Jurkat, Clone E6-1 (cell line): ENCODE measurements around the gene IL4. TPM values are rescaled to one million over a fixed set of nuclear protein-coding genes. Genes with fewer than 3 reads are reported as not detected.
"Not testable (repeated sequence)": the region's sequence is repeated elsewhere in the genome, so short reads cannot be mapped to it uniquely, and the experiment has no call there.

Experiments
- DNase-seq: peaks from one replicate; pipeline ENCODE4 v3.0.0-alpha.2; 2011; ENCODE audit warnings: low read depth, low spot score
- H3K4me3 ChIP-seq: 2 replicates; pipeline ENCODE4 v1.5.1; 2011; ENCODE audit warnings: mild to moderate bottlenecking, low read length, control low read depth, moderate library complexity
- polyA plus RNA-seq: library from polyadenylated mRNA; unstranded; fragments of >200 nt; gene quantifications from one replicate; pipeline ENCODE4 v1.2.1, GENCODE V29; 2012; ENCODE audit warnings: missing spikeins; ENCODE audit not compliant: insufficient read length, insufficient read depth

Gene IL4
- polyA plus RNA-seq: not detected

DNA sequence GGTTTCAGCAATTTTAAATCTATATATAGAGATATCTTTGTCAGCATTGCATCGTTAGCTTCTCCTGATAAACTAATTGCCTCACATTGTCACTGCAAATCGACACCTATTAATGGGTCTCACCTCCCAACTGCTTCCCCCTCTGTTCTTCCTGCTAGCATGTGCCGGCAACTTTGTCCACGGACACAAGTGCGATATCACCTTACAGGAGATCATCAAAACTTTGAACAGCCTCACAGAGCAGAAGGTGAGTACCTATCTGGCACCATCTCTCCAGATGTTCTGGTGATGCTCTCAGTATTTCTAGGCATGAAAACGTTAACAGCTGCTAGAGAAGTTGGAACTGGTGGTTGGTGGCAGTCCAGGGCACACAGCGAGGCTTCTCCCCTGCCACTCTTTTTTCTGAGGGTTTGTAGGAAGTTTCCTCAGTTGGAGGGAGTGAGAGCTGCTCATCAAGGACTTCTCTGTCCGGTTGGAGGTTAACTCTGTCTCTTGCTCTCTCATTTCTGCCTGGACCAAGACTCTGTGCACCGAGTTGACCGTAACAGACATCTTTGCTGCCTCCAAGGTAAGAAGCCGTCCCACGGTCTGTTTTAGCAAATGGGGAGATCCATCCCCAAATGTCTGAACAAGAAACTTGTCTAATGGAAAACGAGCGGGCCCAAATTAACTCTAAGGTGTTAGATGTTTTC lies at the start of gene IL4:
Gene IL4, plus strand, starts transcription at position 51 of the 692 bp plus-strand sequence. Its CDS starts 62 bp downstream, at position 113.
- no peak within 1 kb of the TSS for H3K4me3 ChIP-seq
- no peak for DNase-seq

DNA sequence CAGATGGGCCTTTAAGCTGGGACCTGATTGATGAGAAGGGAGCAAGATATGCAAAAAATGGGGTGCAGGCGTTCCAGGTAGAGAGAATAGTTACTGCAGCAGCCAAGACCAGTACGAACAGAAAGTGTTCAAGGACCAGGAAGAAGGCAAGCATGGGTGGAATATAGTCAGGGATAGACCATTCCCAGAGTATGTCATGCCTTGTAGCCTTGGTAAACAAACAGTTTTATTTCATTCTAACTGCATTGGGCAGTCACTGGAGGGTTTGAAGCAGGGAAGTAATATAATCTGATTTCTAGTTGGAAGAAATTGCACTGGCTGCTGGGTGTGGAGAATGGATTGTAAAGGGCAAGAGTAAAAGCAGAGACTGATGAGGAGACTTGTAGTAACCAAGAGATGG lies 46.3 kb upstream of the IL4 start:
- no peak for DNase-seq
- no peak overlapping the region for H3K4me3 ChIP-seq

DNA sequence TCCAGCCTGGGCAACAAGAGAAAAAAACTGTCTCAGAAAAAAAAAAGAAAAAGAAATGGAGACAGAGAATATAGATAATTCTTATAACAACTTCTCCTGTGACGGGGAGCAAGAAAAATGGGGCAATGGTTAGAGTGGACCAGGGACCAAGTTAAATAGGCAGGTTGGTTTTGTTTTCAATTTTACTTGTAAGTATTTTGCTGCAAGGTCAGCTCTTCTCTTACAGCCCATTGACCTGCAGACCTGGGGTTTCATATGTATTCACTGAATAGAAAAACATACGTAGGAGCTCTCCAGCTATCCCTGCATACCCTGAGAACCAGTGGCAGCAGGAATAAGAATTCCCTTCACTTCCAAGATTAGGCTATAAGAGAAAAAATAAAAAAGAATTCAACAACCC lies 45.0 kb upstream of the IL4 start:
- DNase-seq: no peak

DNA sequence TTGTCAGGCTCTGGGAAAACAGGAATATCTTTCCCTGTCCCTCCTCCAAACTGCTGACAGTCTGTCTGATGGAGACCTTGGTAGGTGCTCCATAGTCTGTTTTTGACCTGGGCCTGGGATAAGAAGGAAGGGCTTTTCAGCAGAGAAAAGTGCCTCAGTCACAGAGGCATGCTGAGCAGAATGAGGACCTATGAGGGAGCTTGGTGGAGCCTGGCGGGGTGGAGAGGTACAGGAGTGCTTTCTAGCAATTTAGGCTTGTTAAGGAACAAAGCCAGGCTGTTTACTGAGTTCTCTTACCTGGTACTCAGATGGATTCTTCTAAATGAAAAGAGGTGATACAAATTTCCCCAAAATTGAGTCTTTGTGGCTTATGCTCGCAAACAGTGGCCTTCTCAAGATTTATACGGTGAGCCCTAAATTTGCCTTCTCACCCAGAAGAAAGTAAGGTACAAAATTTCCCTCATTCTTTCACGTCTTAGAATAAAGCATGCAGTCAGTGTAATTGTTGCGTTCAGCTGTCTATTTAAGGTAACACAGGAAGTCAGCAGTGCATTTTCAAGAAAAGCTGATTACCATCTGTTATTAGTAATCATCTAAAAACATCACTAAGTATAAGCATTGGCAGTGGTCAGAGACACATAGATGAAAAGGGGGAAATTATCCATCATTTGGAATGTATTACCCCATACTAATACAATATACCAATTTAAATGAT lies 44.4 kb upstream of the IL4 start:
- DNase-seq: no peak
- H3K4me3 ChIP-seq: no peak overlapping the region

More for the DNA sequence above, 45.0 kb upstream of the IL4 start:
- no peak overlapping the region for H3K4me3 ChIP-seq

DNA sequence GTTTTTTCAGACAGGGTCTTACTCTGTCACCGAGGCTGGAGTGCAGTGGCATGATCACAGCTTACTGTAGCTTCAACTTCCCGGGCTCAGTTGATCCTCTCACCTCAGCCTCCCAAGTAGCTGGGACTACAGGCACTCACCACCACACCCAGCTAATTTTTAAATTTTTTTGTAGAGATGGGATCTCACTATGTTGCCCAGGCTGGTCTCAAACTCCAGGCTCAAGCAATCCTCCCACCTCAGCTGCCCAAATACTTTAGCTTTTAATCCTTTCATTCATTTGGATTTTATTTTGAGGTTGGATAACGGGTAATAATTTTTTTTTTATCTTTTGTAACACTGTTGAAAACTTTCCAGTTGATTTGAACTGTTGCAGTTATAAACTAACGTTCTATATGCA lies 40.2 kb upstream of the IL4 start:
- not testable (repeated sequence) for DNase-seq, H3K4me3 ChIP-seq

DNA sequence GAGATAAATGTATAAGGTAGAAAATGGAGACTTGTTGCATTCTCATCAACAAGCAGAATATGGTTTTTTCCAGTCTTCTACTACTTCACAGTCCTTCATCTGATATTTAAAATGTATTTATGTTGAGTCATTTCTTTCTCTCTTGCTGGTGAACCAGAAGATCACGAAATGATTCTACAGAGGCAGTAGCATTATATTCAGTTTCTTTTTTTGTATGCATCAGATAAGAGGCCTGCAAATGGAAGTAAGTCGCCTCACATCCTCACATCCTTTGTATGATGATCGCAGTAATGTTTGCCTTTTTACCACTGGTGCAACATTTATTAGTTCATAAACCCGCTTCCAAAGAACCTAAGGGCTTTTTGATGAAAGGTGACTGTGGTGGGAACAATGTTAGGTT lies 37.9 kb upstream of the IL4 start:
- no peak for DNase-seq
- H3K4me3 ChIP-seq: no peak overlapping the region

DNA sequence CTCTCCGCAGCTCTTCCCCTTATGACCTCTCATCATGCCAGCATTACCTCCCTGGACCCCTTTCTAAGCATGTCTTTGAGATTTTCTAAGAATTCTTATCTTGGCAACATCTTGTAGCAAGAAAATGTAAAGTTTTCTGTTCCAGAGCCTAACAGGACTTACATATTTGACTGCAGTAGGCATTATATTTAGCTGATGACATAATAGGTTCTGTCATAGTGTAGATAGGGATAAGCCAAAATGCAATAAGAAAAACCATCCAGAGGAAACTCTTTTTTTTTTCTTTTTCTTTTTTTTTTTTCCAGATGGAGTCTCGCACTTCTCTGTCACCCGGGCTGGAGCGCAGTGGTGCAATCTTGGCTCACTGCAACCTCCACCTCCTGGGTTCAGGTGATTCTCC lies 36.5 kb upstream of the IL4 start:
- no peak overlapping the region for H3K4me3 ChIP-seq
- DNase-seq: no peak

DNA sequence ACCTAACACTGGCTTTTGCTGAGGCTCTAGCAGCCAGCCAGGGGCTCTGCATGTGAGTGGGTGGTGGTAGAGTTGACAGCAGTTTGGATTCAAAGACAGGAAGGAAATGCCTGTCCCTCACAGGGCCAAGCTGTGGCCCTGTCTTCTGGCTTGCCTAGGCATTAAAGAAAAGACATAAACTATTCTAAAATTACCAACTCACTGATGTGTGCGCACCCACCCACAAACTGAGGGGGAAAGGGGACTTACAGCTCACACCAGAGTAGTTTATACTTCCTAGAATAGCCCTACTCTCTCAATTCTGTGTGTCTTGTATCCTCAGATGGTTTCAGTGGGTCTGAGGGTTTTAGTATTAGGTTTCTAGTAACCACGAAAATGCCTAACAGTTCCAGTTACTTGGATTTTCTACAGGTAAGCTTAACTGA lies 34.1 kb upstream of the IL4 start:
- DNase-seq: peak; percentile 20

DNA sequence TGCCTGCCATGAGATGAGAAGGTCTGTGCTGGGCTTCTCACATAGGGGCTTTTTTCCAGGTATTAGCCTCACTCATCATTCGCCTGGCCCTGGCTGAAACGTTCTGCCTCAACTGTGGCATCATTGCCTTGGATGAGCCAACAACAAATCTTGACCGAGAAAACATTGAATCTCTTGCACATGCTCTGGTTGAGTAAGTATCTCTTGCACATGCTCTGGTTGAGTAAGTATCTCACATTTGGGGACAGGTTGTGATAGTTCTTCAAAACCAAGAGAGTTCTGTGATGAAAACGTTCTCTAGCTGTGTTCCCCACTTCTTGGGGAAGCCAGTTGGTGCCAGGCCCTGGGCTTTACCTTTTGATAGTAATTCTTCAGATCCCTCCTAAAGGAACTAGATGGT lies 33.2 kb upstream of the IL4 start:
- no peak for DNase-seq
- no peak overlapping the region for H3K4me3 ChIP-seq

More for the DNA sequence above, 34.1 kb upstream of the IL4 start:
- H3K4me3 ChIP-seq: no peak overlapping the region

DNA sequence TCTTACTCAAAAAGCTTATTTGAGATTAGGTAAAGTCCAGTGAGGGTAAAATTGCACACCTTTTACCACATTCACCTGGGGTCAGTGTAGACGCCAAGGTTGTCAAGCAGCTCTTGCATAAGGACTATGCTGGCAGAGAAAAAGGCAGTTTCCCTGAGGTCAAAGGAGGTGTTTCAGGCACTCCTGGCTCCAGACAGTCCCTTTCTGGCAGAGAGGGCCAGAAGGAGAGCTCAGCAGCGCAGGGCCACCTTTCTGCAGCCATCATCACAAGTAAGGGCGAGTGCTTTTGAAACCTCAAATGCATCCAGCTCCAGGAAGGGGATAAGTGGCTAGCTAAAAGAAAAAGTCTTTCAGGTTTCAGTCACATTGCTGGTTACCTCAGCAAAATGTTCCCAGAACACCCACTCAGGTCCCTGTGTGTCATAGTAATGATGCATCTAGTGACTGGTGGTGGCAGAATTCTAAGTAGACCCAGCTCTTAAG lies 32.5 kb upstream of the IL4 start:
- DNase-seq: no peak
- H3K4me3 ChIP-seq: no peak overlapping the region

DNA sequence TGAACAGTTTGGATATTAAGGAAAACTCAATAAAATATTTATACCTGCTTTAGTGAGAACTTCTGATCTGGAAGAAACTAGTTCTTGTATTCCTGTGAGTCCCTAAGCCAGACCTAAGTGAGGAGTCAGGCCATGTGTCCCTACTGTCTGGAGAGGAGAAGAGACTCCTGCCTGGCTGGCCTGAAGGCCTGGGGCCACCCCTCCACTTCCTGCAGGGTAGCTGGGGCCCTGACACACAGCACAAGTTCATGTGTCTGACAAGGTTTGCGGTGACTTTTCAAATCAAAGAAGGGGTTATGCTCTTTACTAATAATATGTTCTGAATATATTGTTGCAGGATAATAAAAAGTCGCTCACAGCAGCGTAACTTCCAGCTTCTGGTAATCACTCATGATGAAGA lies 31.9 kb upstream of the IL4 start:
- H3K4me3 ChIP-seq: no peak overlapping the region

DNA sequence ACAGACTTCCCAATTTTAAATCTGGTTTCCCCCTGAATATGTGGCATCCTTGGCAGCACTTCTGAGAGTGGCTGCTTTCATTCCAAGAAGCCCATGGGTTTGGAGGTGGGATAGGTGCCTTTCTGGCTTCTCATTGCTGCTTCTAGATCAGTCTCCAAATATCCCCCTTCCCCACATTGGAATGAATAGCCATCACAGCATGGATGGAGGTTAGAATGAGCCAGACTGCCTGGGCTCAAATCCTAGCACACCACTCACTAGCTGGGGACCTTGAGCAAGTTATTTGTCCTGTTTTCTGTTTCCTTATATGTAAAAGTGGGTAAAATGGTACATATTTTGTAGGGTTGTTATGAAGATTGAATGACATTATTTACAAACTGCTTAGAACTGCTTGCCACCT lies 29.6 kb upstream of the IL4 start:
- DNase-seq: no peak
- H3K4me3 ChIP-seq: no peak overlapping the region

More for the DNA sequence above, 31.9 kb upstream of the IL4 start:
- no peak for DNase-seq

DNA sequence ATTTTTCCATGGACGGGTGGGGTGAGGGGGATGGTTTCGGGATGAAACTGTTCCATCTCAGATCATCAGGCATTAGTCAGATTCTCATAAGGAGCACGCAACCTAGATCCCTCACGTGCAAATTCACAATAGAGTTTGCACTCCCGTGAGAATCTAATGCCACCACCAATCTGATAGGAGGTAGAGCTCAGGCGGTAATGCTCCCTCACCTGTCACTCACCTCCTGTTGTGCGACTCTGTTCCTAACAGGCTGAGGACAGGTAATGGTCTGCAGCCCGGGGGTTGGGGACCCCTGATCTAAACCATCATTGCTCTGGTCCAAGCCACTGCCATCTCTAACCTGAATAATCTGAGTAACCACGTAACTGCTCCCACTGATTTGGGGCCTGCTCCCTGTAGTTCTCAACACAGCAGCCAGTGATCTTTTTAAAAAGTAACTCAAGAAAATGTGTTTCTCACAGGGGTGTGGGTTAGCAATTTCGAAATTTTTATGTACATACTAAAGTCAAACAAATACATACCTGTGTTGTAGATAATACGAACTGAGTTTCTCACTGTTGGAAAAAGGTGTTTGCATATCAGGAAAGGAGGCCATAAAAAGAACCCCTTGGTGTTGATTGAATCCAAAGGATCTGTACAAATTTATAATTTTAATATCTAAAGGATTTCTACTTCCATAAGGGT lies 27.1 kb upstream of the IL4 start:
- DNase-seq: no peak
- no peak overlapping the region for H3K4me3 ChIP-seq

DNA sequence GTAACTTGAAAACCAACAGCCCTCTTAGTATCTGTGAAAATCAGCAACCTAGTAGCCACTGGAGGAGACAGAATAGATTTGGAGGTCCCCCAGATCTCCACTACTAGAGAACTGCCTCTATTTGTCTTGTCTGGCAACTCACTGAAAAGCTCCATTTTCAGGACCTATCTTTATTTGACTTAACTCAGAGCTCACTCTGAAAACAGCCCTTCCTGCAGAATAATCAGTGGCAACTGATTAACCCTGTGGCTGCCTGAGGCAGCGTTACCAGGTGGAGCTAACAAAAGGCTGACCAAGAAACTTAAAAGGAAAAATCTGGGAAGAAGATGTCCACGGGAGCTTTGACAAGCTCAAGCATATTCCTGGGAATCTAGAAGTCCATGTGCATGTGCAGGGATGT lies 26.3 kb upstream of the IL4 start:
- no peak for DNase-seq
- no peak overlapping the region for H3K4me3 ChIP-seq

DNA sequence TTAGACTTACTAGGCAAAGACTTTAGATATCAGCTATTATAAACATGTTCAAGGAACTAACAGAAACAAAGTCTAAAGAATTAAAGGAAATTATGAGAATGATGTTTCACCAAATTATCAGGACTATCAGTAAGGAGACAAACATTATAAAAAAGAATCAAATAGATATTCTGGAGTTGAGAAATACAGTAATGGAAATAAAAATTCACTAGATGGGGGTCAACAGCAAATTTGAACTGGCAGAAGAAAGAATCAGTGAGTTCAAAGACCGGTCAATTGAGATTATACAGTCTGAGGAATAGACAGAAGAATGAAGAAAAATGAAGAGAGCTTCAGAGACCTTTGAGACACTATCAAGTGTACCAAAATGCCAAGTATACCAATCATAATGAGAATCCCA lies 25.4 kb upstream of the IL4 start:
- DNase-seq: no peak
- no peak overlapping the region for H3K4me3 ChIP-seq

DNA sequence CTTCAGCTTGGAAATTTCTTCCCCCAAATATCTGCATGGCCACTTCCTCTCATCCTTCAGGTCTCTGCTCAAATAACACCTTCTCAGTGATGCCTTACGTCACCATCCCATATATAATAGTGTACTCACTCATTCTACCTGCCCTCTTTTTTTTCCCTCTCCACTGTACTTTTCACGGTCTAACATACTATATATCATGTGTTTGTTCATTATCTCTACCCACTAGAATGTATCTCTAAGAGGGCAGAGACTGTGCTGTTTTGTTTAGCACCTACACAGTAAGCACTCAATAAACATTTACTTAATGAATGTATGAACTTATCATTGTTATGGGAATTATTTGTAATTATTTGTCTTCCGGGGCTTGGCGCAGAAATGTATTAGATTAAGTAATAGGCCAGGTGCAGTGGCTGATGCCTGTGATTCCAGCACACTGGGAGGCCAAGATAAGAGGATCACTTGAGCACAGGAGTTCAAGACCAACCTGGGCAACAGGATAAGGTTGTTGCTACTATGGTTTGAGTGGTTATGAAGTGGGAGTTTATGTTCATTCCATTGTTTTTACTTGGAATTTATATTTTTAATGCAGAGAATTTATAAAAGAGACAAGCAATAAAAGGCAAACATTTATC lies 21.8 kb upstream of the IL4 start:
- DNase-seq: no peak
- no peak overlapping the region for H3K4me3 ChIP-seq

DNA sequence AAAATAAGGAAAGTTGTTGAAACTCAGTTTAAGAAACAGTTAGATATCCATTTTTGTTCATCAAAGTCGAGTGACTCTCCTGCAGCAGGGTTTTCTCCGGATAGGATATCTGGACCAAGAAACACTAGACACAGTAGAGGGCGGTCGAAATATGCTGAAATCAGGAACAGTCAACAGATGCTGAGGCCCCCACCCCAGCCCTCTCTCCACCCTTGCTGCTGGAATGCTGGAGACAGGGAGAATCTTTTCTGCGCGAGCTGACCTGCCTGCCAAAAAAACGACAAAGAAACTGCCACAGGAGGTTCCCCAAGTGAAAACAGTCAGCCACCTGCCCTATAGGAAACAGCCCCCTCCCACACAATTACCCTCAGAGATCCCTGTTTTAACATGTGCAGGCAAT lies 20.1 kb upstream of the IL4 start:
- no peak for DNase-seq

DNA sequence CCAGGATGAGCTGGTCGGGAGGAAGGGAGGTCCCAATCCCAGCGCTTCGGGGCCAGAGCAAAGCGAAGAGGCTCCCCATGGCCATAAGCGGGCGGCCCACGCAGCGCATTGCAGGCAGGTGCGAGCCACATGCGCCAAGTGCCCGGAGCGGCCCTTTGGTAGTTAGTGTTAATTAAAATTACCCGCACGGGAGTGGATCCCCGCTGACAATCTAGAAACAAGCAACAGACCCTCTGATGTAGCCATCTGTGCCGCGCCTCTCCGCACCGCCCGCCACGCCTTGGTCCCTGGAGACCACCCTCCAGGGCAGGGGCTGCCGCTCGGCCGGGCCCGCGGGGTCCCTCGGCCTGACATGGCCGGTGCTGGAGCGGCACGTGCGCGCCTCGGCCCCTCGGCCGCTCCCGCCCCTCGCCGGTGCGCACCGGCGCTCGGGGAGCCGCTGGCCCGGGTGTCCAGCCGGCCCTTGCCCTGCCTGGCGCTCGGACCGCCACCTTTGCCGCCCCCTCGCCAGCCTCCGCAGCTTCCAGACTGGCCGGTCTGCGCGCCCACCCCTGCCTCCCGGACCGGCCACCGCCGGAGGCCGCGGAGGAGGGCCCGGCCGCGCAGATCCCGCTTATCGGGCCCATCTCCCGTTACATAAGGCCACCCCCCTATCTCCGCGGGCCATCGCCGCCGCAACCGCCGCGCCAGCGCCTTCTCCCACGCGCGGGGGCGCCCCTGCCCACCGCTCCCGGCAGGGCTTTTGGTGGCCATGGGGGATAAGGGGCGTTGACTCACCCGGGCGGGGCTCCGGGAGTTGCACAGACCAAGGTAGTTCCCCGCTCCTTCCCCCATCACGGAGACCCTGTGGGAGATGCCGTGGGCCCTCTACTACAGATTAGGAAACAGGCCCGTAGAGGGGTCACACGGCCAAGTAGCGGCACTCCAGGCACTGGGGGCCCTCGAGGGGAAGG lies 17.7 kb upstream of the IL4 start:
- DNase-seq: no peak
- no peak overlapping the region for H3K4me3 ChIP-seq

More for the DNA sequence above, 20.1 kb upstream of the IL4 start:
- H3K4me3 ChIP-seq: no peak overlapping the region
